ENCODE results near the gene MESD.

MESD gene

GRCh38 chr15:80989518-80990478 lies at the start of gene MESD:
Gene MESD (minus strand): TSS chr15:80989819. CDS start chr15:80989791, 28 bp downstream.
- DNase-seq (ENCODE audit: low spot score), result peak; percentile 100

- no peak for DNase-seq (ENCODE audit: low spot score)
Observed at GRCh38 chr15:81038975-81039607, 49.5 kb upstream of the MESD start.

GRCh38 chr15:81037952-81038743 lies 48.5 kb upstream of the MESD start:
- no peak for DNase-seq (ENCODE audit: low spot score)

- DNase-seq (ENCODE audit: low spot score), result no peak
Observed at GRCh38 chr15:81033508-81033907, 43.9 kb upstream of the MESD start.

- no peak for DNase-seq (ENCODE audit: low spot score)
Observed at GRCh38 chr15:81032818-81033217, 43.2 kb upstream of the MESD start.

GRCh38 chr15:81032355-81032754 lies 42.7 kb upstream of the MESD start:
- DNase-seq (ENCODE audit: low spot score), result no peak

GRCh38 chr15:81031203-81031602 lies 41.6 kb upstream of the MESD start:
- no peak for DNase-seq (ENCODE audit: low spot score)

GRCh38 chr15:81030301-81030750 lies 40.7 kb upstream of the MESD start:
- no peak for DNase-seq (ENCODE audit: low spot score)

- peak; percentile 52 for DNase-seq (ENCODE audit: low spot score)
Observed at GRCh38 chr15:81029414-81030300, 40.0 kb upstream of the MESD start.

GRCh38 chr15:81026836-81027599 lies 37.4 kb upstream of the MESD start:
- DNase-seq (ENCODE audit: low spot score), result peak; percentile 14

GRCh38 chr15:81025721-81026370 lies 36.2 kb upstream of the MESD start:
- DNase-seq (ENCODE audit: low spot score), result no peak

- DNase-seq (ENCODE audit: low spot score), result no peak
Observed at GRCh38 chr15:81024936-81025335, 35.3 kb upstream of the MESD start.

GRCh38 chr15:81024265-81024872 lies 34.8 kb upstream of the MESD start:
- no peak for DNase-seq (ENCODE audit: low spot score)

- peak; percentile 89 for DNase-seq (ENCODE audit: low spot score)
Observed at GRCh38 chr15:81023483-81024264, 34.1 kb upstream of the MESD start.

- no peak for DNase-seq (ENCODE audit: low spot score)
Observed at GRCh38 chr15:81021321-81021720, 31.7 kb upstream of the MESD start.

- DNase-seq (ENCODE audit: low spot score), result no peak
Observed at GRCh38 chr15:81018197-81018596, 28.6 kb upstream of the MESD start.

GRCh38 chr15:81016489-81017068 lies 27.0 kb upstream of the MESD start:
- no peak for DNase-seq (ENCODE audit: low spot score)

Measured in AG20443 (cell line).